ENCODE results near the gene TTC1.
"Not testable (repeated sequence)": the region's sequence is repeated elsewhere in the genome, so short reads cannot be mapped to it uniquely, and the experiment has no call there.

The TTC1 gene

DNA sequence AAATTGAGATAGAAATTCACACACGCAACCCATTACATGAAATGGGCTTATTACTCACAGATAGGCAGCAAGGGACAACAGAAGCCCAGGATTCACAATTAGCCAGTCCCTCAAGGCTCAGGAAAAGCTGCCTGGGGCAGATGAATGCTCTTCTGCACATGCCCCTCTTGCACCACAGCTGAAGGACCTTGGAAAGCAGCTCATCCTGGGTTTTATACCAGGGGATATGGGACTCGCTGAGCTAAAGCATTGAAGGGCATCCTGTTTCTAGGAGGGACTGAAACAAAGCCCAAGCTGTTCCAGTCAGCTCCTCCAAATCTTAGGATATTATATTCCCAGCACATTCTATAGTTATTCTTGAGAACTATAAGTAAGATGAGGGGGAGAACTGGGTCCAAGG, 15.7 kb upstream of the TTC1 start:
- DNase-seq (ENCODE audit: low spot score), result no peak
- in situ Hi-C loops (cut with MboI; ENCODE audit: low pct_unique_long_range_greater_than_20kb, low sequenced_read_pairs, unreplicated experiment), result loop anchor here (25.0 kb wide), 1 partner anchor 831 kb away; no protein-coding TSS in a partner anchor
- TF ChIP-seq, protein P1, sequence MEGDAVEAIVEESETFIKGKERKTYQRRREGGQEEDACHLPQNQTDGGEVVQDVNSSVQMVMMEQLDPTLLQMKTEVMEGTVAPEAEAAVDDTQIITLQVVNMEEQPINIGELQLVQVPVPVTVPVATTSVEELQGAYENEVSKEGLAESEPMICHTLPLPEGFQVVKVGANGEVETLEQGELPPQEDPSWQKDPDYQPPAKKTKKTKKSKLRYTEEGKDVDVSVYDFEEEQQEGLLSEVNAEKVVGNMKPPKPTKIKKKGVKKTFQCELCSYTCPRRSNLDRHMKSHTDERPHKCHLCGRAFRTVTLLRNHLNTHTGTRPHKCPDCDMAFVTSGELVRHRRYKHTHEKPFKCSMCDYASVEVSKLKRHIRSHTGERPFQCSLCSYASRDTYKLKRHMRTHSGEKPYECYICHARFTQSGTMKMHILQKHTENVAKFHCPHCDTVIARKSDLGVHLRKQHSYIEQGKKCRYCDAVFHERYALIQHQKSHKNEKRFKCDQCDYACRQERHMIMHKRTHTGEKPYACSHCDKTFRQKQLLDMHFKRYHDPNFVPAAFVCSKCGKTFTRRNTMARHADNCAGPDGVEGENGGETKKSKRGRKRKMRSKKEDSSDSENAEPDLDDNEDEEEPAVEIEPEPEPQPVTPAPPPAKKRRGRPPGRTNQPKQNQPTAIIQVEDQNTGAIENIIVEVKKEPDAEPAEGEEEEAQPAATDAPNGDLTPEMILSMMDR (IDR thresholded peaks at IDR 0.05; ENCODE audit: extremely low read depth, insufficient read depth, missing control alignments), result no peak

DNA sequence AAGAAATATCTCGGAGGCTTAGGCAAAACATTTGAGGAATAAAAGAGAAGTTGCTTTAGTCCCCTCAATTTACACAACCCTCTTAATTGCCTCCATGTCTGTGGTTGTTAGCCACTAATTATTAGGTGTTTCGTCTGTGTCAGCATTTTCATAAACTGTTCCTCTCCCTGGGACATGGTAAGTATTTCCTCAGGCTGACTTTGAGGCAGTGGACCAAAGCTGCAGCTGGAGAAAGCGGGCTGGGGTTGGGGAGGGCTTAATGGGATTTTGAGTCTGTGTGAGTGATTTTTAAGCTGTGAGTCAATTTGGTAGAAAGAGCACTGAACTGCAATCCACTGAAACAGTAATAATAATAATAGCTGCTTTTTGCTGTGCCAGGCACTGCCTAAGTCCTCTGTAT, 13.0 kb upstream of the TTC1 start:
- TF ChIP-seq, protein P1 (IDR thresholded peaks at IDR 0.05; ENCODE audit: extremely low read depth, insufficient read depth, missing control alignments), result no peak
- in situ Hi-C loops (cut with MboI; ENCODE audit: low pct_unique_long_range_greater_than_20kb, low sequenced_read_pairs, unreplicated experiment), result loop anchor here (25.0 kb wide), 1 partner anchor 834 kb away; no protein-coding TSS in a partner anchor
- DNase-seq (ENCODE audit: low spot score), result no peak

DNA sequence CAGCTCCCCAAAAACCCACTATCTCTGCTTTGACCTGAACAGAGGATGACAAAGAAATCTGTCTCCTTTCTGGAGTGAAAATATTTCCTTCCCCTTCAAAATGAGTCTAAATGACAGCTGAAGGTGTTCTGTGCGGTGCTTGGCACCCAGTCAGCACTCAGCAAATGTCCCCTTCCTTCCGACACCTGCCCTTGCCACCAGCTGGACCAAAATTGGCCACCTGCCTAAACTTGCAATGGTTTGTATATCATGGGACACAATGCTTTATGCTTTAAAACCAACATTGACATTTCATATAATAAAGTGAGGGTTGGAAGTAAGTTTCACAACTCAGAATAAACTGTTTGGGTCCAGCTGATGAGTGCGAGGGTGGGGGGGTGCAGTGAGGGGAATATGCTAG, 7.5 kb upstream of the TTC1 start:
- no peak for DNase-seq (ENCODE audit: low spot score)
- in situ Hi-C loops (cut with MboI; ENCODE audit: low pct_unique_long_range_greater_than_20kb, low sequenced_read_pairs, unreplicated experiment), result no loop called here
- TF ChIP-seq, protein P1 (IDR thresholded peaks at IDR 0.05; ENCODE audit: extremely low read depth, insufficient read depth, missing control alignments), result no peak

DNA sequence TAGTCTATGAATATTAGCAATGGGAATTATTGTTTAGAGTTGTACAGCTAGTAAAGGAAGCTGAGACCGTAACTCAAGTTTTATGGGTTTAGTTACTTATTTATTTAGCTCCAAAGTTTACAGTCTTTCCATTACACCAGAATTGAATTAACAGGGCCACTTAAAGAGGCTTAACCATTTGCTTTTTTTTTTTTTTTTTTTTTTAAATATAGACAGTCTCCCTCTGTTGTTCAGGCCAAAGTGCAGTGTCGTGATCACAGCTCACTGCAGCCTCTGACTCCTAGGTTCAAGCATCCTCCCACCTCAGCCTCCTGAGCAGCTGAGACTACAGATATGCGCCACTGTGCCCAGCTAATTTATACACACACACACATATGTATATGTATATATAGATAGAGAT, 1.4 kb upstream of the TTC1 start:
- in situ Hi-C loops (cut with MboI; ENCODE audit: low pct_unique_long_range_greater_than_20kb, low sequenced_read_pairs, unreplicated experiment), result no loop called here
- DNase-seq (ENCODE audit: low spot score), result no peak
- TF ChIP-seq, protein P1 (IDR thresholded peaks at IDR 0.05; ENCODE audit: extremely low read depth, insufficient read depth, missing control alignments), result no peak

DNA sequence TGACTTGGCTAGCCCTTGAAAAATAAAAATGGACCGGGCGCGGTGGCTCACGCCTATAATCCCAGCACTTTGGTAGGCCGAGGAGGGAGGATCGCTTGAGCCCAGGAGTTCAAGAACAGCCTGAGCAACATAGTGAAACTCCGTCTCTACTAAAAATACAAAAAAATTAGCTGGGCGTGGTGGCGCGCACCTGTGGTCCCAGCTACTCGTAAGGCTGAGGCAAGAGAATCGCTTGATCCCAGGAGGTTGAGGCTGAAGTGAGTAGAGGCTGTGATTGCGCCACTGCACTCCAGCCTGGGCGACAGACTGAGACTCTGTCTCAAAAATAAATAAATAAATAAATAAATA, 436 bp upstream of the TTC1 start:
- DNase-seq (ENCODE audit: low spot score); in situ Hi-C loops (cut with MboI; ENCODE audit: low pct_unique_long_range_greater_than_20kb, low sequenced_read_pairs, unreplicated experiment): not testable (repeated sequence)

DNA sequence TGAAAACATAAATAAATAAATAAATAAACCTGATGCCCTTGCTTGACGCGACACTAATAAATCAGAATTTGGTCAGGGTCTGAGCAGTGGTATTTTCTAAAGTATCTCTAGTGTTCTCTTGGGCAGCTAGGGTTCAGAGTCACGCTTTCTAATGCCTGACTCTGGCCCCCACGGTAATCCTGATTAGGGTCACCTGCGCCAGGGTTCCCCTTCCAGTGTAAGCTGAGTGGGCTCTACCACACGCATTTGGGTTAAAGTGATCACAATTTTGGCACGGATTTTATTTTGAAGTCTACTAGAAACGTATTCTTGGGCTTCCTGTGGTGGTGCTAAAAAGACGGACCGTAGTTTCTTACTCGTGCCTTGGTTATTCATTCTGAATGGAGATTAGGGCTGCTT, 651 bp downstream of the TTC1 start:
- in situ Hi-C loops (cut with MboI; ENCODE audit: low pct_unique_long_range_greater_than_20kb, low sequenced_read_pairs, unreplicated experiment), result no loop called here
- TF ChIP-seq, protein P1 (IDR thresholded peaks at IDR 0.05; ENCODE audit: extremely low read depth, insufficient read depth, missing control alignments), result no peak
- DNase-seq (ENCODE audit: low spot score), result no peak

DNA sequence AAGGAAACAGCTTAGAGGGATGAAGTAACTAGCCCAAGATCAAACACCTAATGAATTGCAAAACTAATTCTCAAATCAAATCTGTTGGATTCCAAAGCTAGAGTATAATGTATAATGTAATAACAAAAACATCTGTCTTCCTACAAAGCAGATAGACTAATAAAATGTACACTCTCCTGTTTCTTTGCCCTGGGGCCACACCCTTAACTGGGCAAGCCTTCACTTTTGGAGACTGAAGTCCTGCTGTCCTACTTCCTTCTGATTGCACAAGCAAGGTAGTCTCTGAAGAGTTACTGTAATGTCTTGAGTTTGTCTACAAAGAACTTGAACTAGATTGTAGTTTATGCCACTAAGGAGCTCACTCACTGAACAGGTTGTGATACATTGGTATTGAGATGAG, 2.5 kb downstream of the TTC1 start:
- in situ Hi-C loops (cut with MboI; ENCODE audit: low pct_unique_long_range_greater_than_20kb, low sequenced_read_pairs, unreplicated experiment), result no loop called here
- no peak for DNase-seq (ENCODE audit: low spot score)
- TF ChIP-seq, protein P1 (IDR thresholded peaks at IDR 0.05; ENCODE audit: extremely low read depth, insufficient read depth, missing control alignments), result no peak

DNA sequence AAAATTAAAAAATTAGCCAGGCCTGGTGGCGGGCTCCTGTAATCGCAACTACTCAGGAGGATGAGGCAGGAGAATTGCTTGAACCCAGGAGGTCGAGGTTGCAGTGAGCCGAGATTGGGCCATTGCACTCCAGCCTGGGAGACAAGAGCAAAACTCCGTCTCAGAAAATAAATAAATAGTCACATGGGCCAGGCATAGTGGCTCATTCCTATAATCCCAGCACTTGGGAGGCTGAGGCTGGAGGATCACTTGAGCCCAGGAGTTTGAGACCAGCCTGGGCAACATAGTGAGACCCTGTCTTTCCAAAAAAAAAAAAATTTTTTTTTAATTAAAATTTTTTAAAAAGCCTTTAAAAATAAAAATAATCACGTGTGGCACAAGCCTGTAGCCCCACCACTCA, 5.3 kb downstream of the TTC1 start:
- DNase-seq (ENCODE audit: low spot score); in situ Hi-C loops (cut with MboI; ENCODE audit: low pct_unique_long_range_greater_than_20kb, low sequenced_read_pairs, unreplicated experiment): not testable (repeated sequence)

Data from GM13977 (cell line).